Common myeloid progenitor, CD34-positive (primary cell): ENCODE data around the gene SPAG6.

ENCODE experiments used
- CTCF ChIA-PET: fragments of 350-600 bp; sonication (Branson Sonifier 250); formaldehyde crosslinking; loops from one replicate; lab custom pipeline; 2021; ENCODE audit warnings: antibody characterized with exemption; lab: Charles Lee
- POLR2A ChIA-PET: fragments of 350-600 bp; sonication (Branson Sonifier 250); formaldehyde crosslinking; loops from one replicate; lab custom pipeline; 2021; ENCODE audit warnings: antibody characterized with exemption; lab: Charles Lee
- DNase-seq, 3 donors: peaks; one replicate each; pipeline versions ENCODE4 v3.0.0 to v3.0.0-alpha.2; 2013
- H3K27ac ChIP-seq, 2 experiments: 1 replicate in 1 of 2; 2 replicates in 1 of 2; pipeline ENCODE4 v1.7.0; 2013; ENCODE audit warnings: inconsistent platforms in 2 of 2, low read length in 2 of 2, mild to moderate bottlenecking in 2 of 2, low read depth in 1 of 2, moderate library complexity in 1 of 2; ENCODE audit not compliant: severe bottlenecking in 2 of 2, insufficient read depth in 1 of 2, poor library complexity in 1 of 2
- H3K27me3 ChIP-seq, 5 experiments: replicated peaks in 2 of 5; 1 replicate in 3 of 5; 2 replicates in 2 of 5; pipeline versions ENCODE4 v1.6.1 to v1.7.0; 2013; ENCODE audit warnings: low read length in 4 of 5, mild to moderate bottlenecking in 2 of 5, moderate library complexity in 2 of 5, inconsistent platforms in 1 of 5; ENCODE audit not compliant: insufficient read depth in 5 of 5, control insufficient read depth in 4 of 5
- H3K36me3 ChIP-seq, 4 experiments: 1 replicate in 2 of 4; 2 replicates in 2 of 4; pipeline versions ENCODE4 v1.6.1 to v1.7.0; 2013; ENCODE audit warnings: low read length in 3 of 4, control low read depth in 1 of 4, mild to moderate bottlenecking in 1 of 4; ENCODE audit not compliant: control insufficient read depth in 4 of 4, insufficient read depth in 4 of 4
- H3K4me1 ChIP-seq, 4 experiments: 1 replicate in 3 of 4; 2 replicates in 1 of 4; pipeline versions ENCODE4 v1.6.1 to v1.7.1; 2013; ENCODE audit warnings: low read length in 3 of 4, mild to moderate bottlenecking in 3 of 4, control low read depth in 1 of 4, inconsistent platforms in 1 of 4, moderate library complexity in 1 of 4; ENCODE audit not compliant: control insufficient read depth in 4 of 4, insufficient read depth in 4 of 4; ENCODE audit errors: control extremely low read depth in 1 of 4
- H3K4me3 ChIP-seq, 7 experiments: 1 replicate in 4 of 7; 2 replicates in 3 of 7; pipeline versions ENCODE4 v1.5.1 to v1.7.0; 2013; ENCODE audit warnings: mild to moderate bottlenecking in 7 of 7, low read length in 6 of 7, moderate library complexity in 6 of 7, inconsistent platforms in 2 of 7, low read depth in 2 of 7, control low read depth in 1 of 7; ENCODE audit not compliant: insufficient read depth in 4 of 7, control insufficient read depth in 1 of 7; ENCODE audit errors: extremely low read depth in 1 of 7
- H3K9me3 ChIP-seq, 5 experiments: 1 replicate in 4 of 5; 2 replicates in 1 of 5; pipeline versions ENCODE4 v1.6.1 to v1.7.1; 2013; ENCODE audit warnings: low read length in 4 of 5, mild to moderate bottlenecking in 2 of 5, inconsistent platforms in 1 of 5, low read depth in 1 of 5, moderate library complexity in 1 of 5; ENCODE audit not compliant: control insufficient read depth in 4 of 5, insufficient read depth in 2 of 5; ENCODE audit errors: control extremely low read depth in 1 of 5
- WGBS: methylation state at CpG from one replicate; pipeline ENCODE4 v1.1.5; 2013; ENCODE audit not compliant: insufficient coverage; 5-methylcytosine and 5-hydroxymethylcytosine counted together

SPAG6 gene

GRCh38 chr10:22427101-22427500 is 81.8 kb downstream of the SPAG6 start:
- POLR2A ChIA-PET: no interaction called here
- no peaks in the 10 kb centered on the region for H3K36me3 ChIP-seq
- no peak overlapping the region for H3K4me3 ChIP-seq
- CTCF ChIA-PET: interaction anchor here (0.6 to 1.9 kb wide), 2 partner anchors 10 to 174 kb away, joined by 3 to 4 read pairs; no protein-coding TSS in a partner anchor
- H3K27me3 ChIP-seq: no peaks in the 10 kb centered on the region
- H3K27ac ChIP-seq: no peak overlapping the region
- H3K9me3 ChIP-seq: no peaks in the 10 kb centered on the region
- no peak for DNase-seq
- 100% methylated on average over 2 of the region's 3 CpGs for WGBS
- peaks cover 0 to 8% (median 0%) of the 10 kb centered on the region in 4 experiments for H3K4me1 ChIP-seq

DNA sequence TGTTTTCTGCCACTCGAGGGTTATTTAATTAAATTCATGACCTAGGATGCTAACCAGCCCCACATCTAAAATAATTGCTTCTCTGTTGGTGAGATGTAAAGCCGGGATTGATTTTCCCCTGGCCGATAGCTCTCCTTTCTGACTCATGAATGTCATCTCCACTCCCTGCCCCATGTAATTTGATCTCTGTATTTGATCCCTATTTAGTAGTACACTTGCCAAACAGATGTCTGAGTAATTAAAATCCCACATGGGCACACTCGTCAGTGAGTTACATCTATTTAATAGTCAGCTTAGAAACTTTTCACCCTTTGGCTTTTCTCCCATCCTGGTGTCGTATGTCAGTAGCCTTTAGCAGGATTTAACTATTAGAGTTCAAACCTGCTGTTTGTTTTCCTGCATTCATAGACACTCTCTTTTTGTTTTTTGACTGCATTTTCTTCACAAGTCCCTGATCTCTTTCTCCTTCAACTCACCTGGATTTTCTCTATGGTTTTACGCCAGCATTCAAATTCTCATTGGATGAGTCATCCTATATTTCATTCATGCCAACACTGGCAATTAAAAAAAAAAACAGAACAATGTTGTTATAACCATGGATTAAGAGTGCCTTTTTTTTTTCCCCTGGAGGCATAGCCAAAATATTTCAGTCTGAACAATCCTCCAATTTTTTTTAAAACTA is 82.7 kb downstream of the SPAG6 start:
- Histone ChIP-seq H3K4me3 (no peak overlapping the region), H3K27ac (no peak overlapping the region), H3K4me1 (peaks cover 0 to 8% (median 0%) of the 10 kb centered on the region in 4 experiments), H3K36me3 (no peaks in the 10 kb centered on the region), H3K27me3 (no peaks in the 10 kb centered on the region), H3K9me3 (no peaks in the 10 kb centered on the region)
- DNase-seq: no peak
- CTCF ChIA-PET: no interaction called here
- WGBS: 95% methylated on average over 2 of the region's 6 CpGs
- POLR2A ChIA-PET: no interaction called here

DNA sequence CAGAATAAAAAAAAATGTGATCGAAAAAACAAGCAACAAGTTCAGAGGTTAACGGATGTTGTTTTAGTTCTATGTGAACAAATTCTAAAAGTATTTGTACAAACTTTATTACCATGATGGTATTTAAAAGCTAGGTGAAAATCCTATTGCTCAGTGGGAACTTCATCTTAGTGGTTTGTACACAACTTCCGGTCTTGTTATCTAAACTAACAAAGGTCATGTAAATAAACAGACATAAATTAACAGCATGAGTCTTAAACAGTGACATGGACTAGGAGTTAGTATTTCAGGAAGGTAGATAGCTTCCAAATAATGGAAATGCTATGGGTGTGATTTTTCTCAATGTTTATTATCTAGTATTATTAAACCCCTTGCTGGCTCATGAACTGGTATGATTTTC is 83.8 kb downstream of the SPAG6 start:
- Histone ChIP-seq H3K4me1 (peaks cover 0 to 9% (median 1%) of the 10 kb centered on the region in 4 experiments), H3K36me3 (no peaks in the 10 kb centered on the region), H3K9me3 (no peaks in the 10 kb centered on the region), H3K27me3 (no peaks in the 10 kb centered on the region), H3K4me3 (no peak overlapping the region), H3K27ac (no peak overlapping the region)
- ChIA-PET POLR2A (no interaction called here), CTCF (interaction anchor here (1.5 kb wide), 1 partner anchor 560 kb away, joined by 4 read pairs; no protein-coding TSS in a partner anchor)
- no CpG with 5 or more reads among the region's 3 CpGs for WGBS
- DNase-seq: no peak

DNA sequence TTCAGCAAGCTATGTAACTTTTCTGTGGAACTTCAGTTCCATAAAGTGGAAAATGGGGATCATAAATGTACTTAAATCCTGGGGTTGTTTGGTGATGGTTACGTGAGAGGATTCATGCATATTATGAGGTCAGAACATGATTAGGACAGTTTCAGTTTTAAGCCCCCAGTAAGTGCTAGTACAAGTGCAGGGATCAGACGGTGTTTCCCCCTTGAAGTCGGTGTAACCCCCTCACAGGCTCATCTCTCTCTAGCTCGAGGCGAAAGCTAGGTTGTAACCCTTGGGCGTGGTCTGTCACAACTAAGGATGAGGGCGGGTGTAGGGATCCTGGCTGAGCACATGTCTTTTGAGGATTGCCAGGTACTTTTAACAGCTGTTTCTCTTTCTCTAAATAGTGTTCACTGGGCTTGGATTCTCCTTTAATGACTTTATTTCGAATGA is 84.7 kb downstream of the SPAG6 start:
- Histone ChIP-seq H3K4me3 (no peak overlapping the region), H3K9me3 (no peaks in the 10 kb centered on the region), H3K27me3 (no peaks in the 10 kb centered on the region), H3K36me3 (no peaks in the 10 kb centered on the region), H3K4me1 (peaks cover 0 to 12% (median 6%) of the 10 kb centered on the region in 4 experiments), H3K27ac (no peak overlapping the region)
- ChIA-PET POLR2A (no interaction called here), CTCF (interaction anchor here (1.5 to 1.9 kb wide), 2 partner anchors 8 to 559 kb away, joined by 4 read pairs; no protein-coding TSS in a partner anchor)
- WGBS: 89% methylated on average over 7 of the region's 8 CpGs
- DNase-seq: peak in 2 of 3 donors; percentile 24 to 35

DNA sequence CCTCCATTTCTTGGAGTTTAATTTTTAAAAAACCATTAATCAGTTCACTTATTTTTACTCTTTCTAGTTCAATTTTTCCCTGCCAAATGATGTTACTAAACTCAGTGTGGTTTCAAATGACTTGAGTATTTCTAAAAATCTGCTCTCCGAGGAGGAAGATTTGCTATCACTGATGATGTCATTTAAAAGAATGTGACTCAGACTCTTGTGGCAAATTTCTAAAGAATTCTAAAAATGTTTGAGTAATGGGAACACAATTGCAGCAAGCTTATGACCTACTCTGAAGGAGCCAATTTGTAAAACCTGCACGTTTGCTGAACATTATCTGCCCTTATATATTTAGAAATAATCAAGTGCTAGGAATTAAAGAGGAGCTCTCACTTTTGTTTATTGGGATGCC is 88.6 kb downstream of the SPAG6 start:
- ChIA-PET CTCF (no interaction called here), POLR2A (no interaction called here)
- H3K4me1 ChIP-seq: peaks cover 4 to 36% (median 28%) of the 10 kb centered on the region in 4 experiments
- H3K36me3 ChIP-seq: no peaks in the 10 kb centered on the region
- no peaks in the 10 kb centered on the region for H3K9me3 ChIP-seq
- WGBS: 75% methylated on average over 1 of the region's 2 CpGs
- DNase-seq: peak in 2 of 3 donors; percentile 54 to 61
- H3K4me3 ChIP-seq: no peak overlapping the region
- H3K27ac ChIP-seq: no peak overlapping the region
- H3K27me3 ChIP-seq: no peaks in the 10 kb centered on the region

DNA sequence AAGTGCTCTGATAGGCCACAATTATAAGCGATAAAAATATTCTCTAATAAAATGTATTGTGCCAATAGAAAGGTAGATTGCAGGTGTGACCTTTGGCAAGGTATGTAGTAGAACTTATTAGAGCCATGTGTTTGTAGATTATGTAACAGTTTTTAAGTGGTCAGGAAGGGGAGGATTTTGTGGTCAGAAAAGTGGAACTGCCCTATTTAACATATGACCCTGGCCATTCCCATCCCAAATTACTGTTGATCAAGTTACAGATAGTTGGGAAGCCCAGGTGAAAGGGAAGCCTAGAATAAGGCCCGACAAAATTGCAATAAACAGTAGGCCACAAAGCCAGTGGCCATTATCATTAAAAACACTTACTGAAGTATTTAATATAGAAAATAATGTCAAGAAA is 89.2 kb downstream of the SPAG6 start:
- DNase-seq: no peak
- Histone ChIP-seq H3K4me1 (peaks cover 4 to 36% (median 32%) of the 10 kb centered on the region in 4 experiments), H3K27ac (no peak overlapping the region), H3K36me3 (no peaks in the 10 kb centered on the region), H3K9me3 (no peaks in the 10 kb centered on the region), H3K4me3 (no peak overlapping the region), H3K27me3 (no peaks in the 10 kb centered on the region)
- ChIA-PET CTCF (no interaction called here), POLR2A (no interaction called here)
- WGBS: no CpG with 5 or more reads among the region's 2 CpGs

GRCh38 chr10:22435650-22436049 is 90.4 kb downstream of the SPAG6 start:
- ChIA-PET CTCF (interaction anchor here (1.3 kb wide), 1 partner anchor 11 kb away, joined by 4 read pairs; no protein-coding TSS in a partner anchor), POLR2A (interaction anchor here (1.6 kb wide), 1 partner anchor 95 kb away, joined by 5 read pairs; no protein-coding TSS in a partner anchor)
- Histone ChIP-seq H3K36me3 (no peaks in the 10 kb centered on the region), H3K27me3 (no peaks in the 10 kb centered on the region), H3K27ac (no peak overlapping the region), H3K4me1 (peaks cover 4 to 36% (median 32%) of the 10 kb centered on the region in 4 experiments), H3K9me3 (no peaks in the 10 kb centered on the region), H3K4me3 (no peak overlapping the region)
- WGBS: 97% methylated on average over 6 of the region's 10 CpGs
- peak in 1 of 3 donors; percentile 18 for DNase-seq
